SK-N-SH treated with all-trans-retinoic acid at 6 μM for 48 hours (cell line): Measurements from ENCODE around the gene MED27.

ENCODE experiments used
- ARNTL ChIP-seq: fragments of 450-650 bp; formaldehyde crosslinking; IDR thresholded peaks from 2 replicates; pipeline ENCODE4 v1.5.0; 2020; ENCODE audit warnings: low read depth, mild to moderate bottlenecking, moderate library complexity, borderline replicate concordance
- BACH2 ChIP-seq: fragments of 250-450 bp; sonication (Bioruptor Pico); IDR thresholded peaks from 2 replicates; pipeline ENCODE4 v1.9.0; 2021; ENCODE audit warnings: mild to moderate bottlenecking, borderline replicate concordance
- CSDC2 ChIP-seq: fragments of 250-450 bp; sonication (Bioruptor Pico); IDR thresholded peaks from 2 replicates; pipeline ENCODE4 v1.5.0; 2020; ENCODE audit warnings: mild to moderate bottlenecking, moderate library complexity
- CSRNP3 ChIP-seq: fragments of 250-450 bp; sonication (Bioruptor Pico); IDR thresholded peaks from 2 replicates; pipeline ENCODE4 v1.5.1; 2021; ENCODE audit warnings: mild to moderate bottlenecking, moderate library complexity
- ISL1 ChIP-seq: fragments of 250-450 bp; sonication (Bioruptor Pico); IDR thresholded peaks from 2 replicates; pipeline ENCODE4 v2.1.2; 2022; ENCODE audit warnings: mild to moderate bottlenecking, moderate library complexity
- PATZ1 ChIP-seq: fragments of 250-450 bp; sonication (Bioruptor Pico); IDR thresholded peaks from 2 replicates; pipeline ENCODE4 v1.8.0; 2020; ENCODE audit warnings: mild to moderate bottlenecking, moderate library complexity, borderline replicate concordance
- ZC3H10 ChIP-seq: fragments of 250-450 bp; sonication (Bioruptor Pico); IDR thresholded peaks from 2 replicates; pipeline ENCODE4 v1.5.1; 2021; ENCODE audit warnings: mild to moderate bottlenecking, moderate library complexity
- ZFP3 ChIP-seq: fragments of 250-450 bp; sonication (Bioruptor Pico); IDR thresholded peaks from 2 replicates; pipeline ENCODE4 v1.5.0; 2020; ENCODE audit warnings: mild to moderate bottlenecking, moderate library complexity

- no peak for TF ChIP-seq ZC3H10 (CRISPR knock-in tag)
- TF ChIP-seq CSDC2 (CRISPR knock-in tag) = no peak
- no peak for TF ChIP-seq ISL1
- TF ChIP-seq CSRNP3 (CRISPR knock-in tag) = no peak
- no peak for TF ChIP-seq ARNTL (CRISPR knock-in tag)
- TF ChIP-seq ZFP3 (CRISPR knock-in tag) = no peak
- TF ChIP-seq PATZ1 (CRISPR knock-in tag) = no peak
- no peak for TF ChIP-seq BACH2
Measured at GRCh38 chr9:132049900-132050299, 29.8 kb downstream of the MED27 start.
